ENCODE results near the gene HSPH1. TPM values are rescaled to one million over a fixed set of nuclear protein-coding genes. Genes with fewer than 3 reads are reported as not detected.

HSPH1 gene
- total and polyA plus RNA-seq, 2 of the 13 experiments (the other 11 are each of a cell fraction or from before 2014, with no cell fraction given), result 13.0 to 62.9 TPM

DNA sequence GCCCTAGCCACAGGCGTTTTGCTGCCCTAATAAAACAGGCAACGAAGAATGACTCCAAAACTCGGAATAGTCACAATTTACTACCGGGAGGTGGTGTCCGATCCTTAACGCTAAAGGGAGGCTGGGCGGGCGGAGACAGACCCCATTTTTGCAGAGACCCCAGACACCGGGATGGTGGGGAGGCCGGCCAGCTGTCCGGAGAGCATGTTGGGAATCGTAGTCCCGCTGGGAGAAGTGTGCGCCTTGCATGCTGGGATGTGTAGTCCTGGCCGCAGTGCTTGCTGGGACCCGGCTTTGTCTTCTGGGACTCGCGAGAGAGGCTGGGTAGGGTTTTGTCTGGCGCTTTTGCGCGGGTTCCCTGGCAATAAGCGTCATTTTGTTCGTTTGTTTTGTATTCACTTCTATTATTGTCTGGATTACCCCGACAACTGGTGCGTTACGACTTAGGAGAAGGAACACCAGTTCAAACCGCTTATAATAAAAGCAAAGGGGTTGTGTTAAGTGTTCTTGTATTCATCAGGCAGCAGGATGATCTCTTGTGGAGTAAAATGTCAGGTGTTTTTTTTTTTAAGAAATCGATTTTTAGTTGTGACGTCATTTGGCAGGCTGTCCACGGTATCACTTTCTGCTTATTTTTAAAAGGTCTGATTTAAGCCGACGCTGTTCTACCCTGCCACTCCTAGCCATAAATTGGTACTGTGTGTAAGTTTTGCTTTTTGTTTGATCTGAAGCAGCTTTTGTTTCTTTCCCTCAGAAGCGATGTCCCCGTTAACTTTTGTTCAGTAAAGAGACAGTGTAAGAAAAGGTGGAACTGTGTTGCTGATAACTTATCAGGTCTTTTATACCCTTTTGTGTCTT is 676 bp upstream of the HSPH1 start (continued):
- TF ChIP-seq, protein P1, sequence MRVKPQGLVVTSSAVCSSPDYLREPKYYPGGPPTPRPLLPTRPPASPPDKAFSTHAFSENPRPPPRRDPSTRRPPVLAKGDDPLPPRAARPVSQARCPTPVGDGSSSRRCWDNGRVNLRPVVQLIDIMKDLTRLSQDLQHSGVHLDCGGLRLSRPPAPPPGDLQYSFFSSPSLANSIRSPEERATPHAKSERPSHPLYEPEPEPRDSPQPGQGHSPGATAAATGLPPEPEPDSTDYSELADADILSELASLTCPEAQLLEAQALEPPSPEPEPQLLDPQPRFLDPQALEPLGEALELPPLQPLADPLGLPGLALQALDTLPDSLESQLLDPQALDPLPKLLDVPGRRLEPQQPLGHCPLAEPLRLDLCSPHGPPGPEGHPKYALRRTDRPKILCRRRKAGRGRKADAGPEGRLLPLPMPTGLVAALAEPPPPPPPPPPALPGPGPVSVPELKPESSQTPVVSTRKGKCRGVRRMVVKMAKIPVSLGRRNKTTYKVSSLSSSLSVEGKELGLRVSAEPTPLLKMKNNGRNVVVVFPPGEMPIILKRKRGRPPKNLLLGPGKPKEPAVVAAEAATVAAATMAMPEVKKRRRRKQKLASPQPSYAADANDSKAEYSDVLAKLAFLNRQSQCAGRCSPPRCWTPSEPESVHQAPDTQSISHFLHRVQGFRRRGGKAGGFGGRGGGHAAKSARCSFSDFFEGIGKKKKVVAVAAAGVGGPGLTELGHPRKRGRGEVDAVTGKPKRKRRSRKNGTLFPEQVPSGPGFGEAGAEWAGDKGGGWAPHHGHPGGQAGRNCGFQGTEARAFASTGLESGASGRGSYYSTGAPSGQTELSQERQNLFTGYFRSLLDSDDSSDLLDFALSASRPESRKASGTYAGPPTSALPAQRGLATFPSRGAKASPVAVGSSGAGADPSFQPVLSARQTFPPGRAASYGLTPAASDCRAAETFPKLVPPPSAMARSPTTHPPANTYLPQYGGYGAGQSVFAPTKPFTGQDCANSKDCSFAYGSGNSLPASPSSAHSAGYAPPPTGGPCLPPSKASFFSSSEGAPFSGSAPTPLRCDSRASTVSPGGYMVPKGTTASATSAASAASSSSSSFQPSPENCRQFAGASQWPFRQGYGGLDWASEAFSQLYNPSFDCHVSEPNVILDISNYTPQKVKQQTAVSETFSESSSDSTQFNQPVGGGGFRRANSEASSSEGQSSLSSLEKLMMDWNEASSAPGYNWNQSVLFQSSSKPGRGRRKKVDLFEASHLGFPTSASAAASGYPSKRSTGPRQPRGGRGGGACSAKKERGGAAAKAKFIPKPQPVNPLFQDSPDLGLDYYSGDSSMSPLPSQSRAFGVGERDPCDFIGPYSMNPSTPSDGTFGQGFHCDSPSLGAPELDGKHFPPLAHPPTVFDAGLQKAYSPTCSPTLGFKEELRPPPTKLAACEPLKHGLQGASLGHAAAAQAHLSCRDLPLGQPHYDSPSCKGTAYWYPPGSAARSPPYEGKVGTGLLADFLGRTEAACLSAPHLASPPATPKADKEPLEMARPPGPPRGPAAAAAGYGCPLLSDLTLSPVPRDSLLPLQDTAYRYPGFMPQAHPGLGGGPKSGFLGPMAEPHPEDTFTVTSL (CRISPR knock-in tag; IDR thresholded peaks at IDR 0.05; ENCODE audit: borderline replicate concordance), result peak; percentile 42; the same call in 1 of the 2 replicates
- no peak for TF ChIP-seq ZNF816 (CRISPR knock-in tag; IDR thresholded peaks at IDR 0.05; ENCODE audit: borderline replicate concordance)
- 0 out of 2 replicates have a peak, but pooled peaks have one; percentile 84 for TF ChIP-seq SNAPC2 (CRISPR knock-in tag; IDR thresholded peaks at IDR 0.05)
- TF ChIP-seq, protein P2, sequence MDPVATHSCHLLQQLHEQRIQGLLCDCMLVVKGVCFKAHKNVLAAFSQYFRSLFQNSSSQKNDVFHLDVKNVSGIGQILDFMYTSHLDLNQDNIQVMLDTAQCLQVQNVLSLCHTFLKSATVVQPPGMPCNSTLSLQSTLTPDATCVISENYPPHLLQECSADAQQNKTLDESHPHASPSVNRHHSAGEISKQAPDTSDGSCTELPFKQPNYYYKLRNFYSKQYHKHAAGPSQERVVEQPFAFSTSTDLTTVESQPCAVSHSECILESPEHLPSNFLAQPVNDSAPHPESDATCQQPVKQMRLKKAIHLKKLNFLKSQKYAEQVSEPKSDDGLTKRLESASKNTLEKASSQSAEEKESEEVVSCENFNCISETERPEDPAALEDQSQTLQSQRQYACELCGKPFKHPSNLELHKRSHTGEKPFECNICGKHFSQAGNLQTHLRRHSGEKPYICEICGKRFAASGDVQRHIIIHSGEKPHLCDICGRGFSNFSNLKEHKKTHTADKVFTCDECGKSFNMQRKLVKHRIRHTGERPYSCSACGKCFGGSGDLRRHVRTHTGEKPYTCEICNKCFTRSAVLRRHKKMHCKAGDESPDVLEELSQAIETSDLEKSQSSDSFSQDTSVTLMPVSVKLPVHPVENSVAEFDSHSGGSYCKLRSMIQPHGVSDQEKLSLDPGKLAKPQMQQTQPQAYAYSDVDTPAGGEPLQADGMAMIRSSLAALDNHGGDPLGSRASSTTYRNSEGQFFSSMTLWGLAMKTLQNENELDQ (CRISPR knock-in tag; IDR thresholded peaks at IDR 0.05; ENCODE audit: borderline replicate concordance), result no peak
- TF ChIP-seq, protein P3, sequence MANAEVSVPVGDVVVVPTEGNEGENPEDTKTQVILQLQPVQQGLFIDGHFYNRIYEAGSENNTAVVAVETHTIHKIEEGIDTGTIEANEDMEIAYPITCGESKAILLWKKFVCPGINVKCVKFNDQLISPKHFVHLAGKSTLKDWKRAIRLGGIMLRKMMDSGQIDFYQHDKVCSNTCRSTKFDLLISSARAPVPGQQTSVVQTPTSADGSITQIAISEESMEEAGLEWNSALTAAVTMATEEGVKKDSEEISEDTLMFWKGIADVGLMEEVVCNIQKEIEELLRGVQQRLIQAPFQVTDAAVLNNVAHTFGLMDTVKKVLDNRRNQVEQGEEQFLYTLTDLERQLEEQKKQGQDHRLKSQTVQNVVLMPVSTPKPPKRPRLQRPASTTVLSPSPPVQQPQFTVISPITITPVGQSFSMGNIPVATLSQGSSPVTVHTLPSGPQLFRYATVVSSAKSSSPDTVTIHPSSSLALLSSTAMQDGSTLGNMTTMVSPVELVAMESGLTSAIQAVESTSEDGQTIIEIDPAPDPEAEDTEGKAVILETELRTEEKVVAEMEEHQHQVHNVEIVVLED (CRISPR knock-in tag; IDR thresholded peaks at IDR 0.05; ENCODE audit: borderline replicate concordance), result peak; percentile 70; the same call in 1 of the 2 replicates
- no peak for TF ChIP-seq ZNF343 (CRISPR knock-in tag; IDR thresholded peaks at IDR 0.05)
- TF ChIP-seq, protein P4, sequence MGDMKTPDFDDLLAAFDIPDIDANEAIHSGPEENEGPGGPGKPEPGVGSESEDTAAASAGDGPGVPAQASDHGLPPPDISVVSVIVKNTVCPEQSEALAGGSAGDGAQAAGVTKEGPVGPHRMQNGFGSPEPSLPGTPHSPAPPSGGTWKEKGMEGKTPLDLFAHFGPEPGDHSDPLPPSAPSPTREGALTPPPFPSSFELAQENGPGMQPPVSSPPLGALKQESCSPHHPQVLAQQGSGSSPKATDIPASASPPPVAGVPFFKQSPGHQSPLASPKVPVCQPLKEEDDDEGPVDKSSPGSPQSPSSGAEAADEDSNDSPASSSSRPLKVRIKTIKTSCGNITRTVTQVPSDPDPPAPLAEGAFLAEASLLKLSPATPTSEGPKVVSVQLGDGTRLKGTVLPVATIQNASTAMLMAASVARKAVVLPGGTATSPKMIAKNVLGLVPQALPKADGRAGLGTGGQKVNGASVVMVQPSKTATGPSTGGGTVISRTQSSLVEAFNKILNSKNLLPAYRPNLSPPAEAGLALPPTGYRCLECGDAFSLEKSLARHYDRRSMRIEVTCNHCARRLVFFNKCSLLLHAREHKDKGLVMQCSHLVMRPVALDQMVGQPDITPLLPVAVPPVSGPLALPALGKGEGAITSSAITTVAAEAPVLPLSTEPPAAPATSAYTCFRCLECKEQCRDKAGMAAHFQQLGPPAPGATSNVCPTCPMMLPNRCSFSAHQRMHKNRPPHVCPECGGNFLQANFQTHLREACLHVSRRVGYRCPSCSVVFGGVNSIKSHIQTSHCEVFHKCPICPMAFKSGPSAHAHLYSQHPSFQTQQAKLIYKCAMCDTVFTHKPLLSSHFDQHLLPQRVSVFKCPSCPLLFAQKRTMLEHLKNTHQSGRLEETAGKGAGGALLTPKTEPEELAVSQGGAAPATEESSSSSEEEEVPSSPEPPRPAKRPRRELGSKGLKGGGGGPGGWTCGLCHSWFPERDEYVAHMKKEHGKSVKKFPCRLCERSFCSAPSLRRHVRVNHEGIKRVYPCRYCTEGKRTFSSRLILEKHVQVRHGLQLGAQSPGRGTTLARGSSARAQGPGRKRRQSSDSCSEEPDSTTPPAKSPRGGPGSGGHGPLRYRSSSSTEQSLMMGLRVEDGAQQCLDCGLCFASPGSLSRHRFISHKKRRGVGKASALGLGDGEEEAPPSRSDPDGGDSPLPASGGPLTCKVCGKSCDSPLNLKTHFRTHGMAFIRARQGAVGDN (CRISPR knock-in tag; IDR thresholded peaks at IDR 0.05), result peak; percentile 66
- no peak for TF ChIP-seq ZNF724P (CRISPR knock-in tag; IDR thresholded peaks at IDR 0.05; ENCODE audit: borderline replicate concordance)
- peak; percentile 88; the same call in 1 of the 2 replicates for TF ChIP-seq KDM5A (IDR thresholded peaks at IDR 0.05; ENCODE audit: borderline replicate concordance, low read length)

All from HepG2 (cell line).